NCI-H1105 (cell line): Measurements from ENCODE around the gene LGSN.
"Not testable (repeated sequence)": the region's sequence is repeated elsewhere in the genome, so short reads cannot be mapped to it uniquely, and the experiment has no call there.

Experiments used
- DNase-seq: peaks from one replicate; lab custom pipeline; 2025; lab: John Stamatoyannopoulos, UW

Gene LGSN

GRCh38 chr6:63319939-63320338 is at the start of gene LGSN:
Gene LGSN (minus strand): TSS chr6:63319983. CDS start chr6:63319943, 40 bp downstream.
- DNase-seq, result no peak

- DNase-seq, result no peak
Observed at GRCh38 chr6:63368347-63368746, 48.6 kb upstream of the LGSN start.

DNA sequence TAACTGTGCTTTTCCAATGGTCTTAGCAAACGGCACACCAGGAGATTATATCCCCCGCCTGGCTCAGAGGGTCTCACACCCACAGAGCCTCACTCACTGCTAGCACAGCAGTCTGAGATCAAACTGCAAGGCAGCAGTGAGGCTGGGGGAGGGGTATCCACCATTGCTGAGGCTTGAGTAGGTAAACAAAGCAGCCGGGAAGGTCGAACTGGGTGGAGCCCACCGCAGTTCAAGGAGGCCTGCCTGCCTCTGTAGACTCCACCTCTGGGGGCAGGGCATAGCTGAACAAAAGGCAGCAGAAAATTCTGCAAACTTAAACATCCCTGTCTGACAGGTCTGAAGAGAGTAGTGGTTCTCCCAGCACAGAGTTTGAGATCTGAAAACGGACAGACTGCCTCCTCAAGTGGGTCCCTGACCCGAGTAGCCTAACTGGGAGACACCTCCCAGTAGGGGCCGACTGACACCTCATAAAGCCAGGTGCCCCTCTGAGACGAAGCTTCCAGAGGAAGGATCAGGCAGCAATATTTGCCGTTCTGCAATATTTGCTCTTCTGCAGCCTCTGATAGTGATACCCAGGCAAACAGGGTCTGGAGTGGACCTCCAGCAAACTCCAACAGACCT is 42.8 kb upstream of the LGSN start:
- DNase-seq, result not testable (repeated sequence)

DNA sequence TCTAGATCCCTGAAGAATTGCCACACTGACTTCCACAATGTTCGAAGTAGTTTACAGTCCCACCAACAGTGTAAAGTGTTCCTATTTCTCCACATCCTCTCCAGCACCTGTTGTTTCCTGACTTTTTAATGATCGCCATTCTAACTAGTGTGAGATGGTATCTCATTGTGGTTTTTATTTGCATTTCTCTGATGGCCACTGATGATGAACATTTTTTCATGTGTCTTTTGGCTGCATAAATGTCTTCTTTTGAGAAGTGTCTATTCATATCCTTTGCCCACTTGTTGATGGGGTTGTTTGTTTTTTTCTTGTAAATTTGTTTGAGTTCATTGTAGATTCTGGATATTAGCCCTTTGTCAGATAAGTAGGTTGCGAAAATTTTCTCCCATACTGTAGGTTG is 37.6 kb upstream of the LGSN start:
- not testable (repeated sequence) for DNase-seq

DNA sequence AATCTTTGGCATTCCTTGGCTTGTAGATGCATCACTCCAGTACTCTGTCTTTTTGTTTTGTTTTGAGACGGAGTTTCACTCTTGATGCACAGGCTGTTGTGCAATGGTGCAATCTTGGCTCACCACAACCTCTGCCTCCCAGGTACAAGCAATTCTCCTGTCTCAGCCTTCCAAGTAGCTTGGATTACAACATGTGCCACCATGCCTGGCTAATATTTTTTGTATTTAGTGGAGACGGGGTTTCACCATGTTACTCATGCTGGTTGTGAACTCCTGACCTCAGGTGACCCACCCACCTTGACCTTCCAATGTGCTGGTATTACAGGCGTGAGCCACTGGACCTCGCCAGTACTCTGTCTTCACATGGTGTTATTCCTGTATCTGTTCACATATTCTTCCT is 35.8 kb upstream of the LGSN start:
- DNase-seq, result no peak

GRCh38 chr6:63353286-63353630 is 33.5 kb upstream of the LGSN start:
- DNase-seq, result no peak

DNA sequence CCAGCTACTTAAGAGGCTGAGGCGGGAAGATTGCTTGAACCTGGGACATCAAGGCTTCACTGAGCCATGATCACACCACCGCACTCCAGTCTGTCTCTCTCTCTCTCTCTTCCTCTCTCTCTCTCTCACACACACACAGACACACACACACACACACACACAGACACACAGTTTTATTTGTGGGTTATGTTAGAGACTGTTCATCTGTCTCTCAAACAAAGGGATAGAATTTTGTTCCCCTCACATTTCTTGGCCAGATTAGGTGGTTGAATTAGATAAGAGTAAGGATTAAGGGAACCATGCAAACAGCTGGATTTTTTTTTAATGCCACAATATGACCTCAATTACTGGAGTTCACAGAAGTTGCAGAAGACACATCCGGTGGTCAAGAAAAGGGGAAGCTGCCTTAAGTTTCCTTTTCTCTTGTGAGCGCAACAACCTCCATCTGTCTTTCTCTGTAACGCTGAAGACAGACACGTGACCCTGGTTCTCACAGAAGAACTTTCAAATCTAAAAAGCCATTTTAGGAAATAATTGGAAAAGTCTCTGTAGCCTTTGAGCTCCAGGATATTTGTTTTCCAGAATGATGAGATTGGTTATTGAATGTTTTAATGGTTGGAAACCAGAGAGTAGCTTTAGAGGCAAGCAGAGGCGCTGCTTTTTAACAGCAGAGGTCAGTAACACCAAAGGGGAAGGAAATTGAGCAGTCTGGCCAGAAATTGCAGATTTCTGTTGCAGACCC is 32.9 kb upstream of the LGSN start:
- DNase-seq, result no peak

GRCh38 chr6:63352069-63352543 is 32.3 kb upstream of the LGSN start:
- no peak for DNase-seq

DNA sequence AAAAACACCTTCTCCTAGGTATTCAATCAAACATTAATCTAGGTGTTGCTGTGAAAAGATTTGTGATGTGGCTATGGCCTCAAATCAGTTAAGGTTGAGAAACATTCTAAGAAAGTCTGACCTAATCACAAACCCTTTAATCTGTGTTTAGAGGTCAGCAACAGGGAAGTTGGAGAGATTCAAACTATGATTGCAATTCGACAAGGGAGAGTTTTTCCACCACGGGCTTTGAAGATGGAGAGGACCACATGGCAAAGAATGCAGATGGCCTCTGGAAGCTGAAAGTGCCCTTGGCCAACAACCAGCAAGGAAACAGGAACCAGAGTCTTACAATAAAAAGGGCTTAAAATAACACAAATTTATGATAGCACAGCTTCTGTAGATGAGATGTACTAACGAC is 29.6 kb upstream of the LGSN start:
- no peak for DNase-seq

GRCh38 chr6:63348836-63349235 is 29.1 kb upstream of the LGSN start:
- DNase-seq, result no peak

GRCh38 chr6:63347599-63347998 is 27.8 kb upstream of the LGSN start:
- DNase-seq, result no peak

GRCh38 chr6:63346217-63346835 is 26.5 kb upstream of the LGSN start:
- no peak for DNase-seq

- DNase-seq, result no peak
Observed at GRCh38 chr6:63340351-63340750, 20.6 kb upstream of the LGSN start.

DNA sequence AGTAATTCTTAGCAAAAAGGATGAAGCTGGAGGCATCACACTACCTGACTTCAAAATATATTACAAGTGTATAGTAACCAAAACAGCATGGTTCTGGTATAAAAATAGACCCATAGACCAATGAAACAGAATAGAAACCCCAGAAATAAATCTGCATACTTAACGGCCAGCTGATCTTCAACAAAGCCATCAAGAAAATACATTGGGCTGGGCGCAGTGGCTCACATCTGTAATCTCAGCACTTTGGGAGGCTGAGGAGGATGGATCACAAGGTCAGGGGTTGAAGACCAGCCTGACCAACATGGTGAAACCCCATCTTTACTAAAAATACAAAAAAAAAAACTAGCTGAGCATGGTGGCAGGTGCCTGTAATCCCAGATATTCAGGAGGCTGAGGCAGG is 14.9 kb upstream of the LGSN start:
- DNase-seq, result not testable (repeated sequence)

GRCh38 chr6:63333440-63333839 is 13.7 kb upstream of the LGSN start:
- DNase-seq, result no peak

DNA sequence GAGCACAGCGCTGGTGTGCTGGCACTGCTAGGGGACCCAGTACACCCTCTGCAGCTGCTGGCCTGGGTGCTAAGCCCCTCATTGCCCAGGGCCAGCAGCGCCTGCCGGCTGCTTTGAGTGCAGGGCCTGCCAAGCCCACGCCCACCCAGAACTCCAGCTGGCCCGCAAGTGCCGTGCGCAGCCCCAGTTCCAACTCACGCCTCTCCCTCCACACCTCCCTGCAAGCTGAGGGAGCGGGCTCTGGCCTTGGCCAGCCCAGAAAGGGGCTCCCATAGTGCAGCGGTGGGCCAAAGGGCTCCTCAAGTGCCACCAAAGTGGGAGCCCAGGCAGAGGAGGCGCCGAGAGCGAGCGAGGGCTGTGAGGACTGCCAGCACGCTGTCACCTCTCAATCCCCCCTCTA is 6.8 kb upstream of the LGSN start:
- DNase-seq, result not testable (repeated sequence)

DNA sequence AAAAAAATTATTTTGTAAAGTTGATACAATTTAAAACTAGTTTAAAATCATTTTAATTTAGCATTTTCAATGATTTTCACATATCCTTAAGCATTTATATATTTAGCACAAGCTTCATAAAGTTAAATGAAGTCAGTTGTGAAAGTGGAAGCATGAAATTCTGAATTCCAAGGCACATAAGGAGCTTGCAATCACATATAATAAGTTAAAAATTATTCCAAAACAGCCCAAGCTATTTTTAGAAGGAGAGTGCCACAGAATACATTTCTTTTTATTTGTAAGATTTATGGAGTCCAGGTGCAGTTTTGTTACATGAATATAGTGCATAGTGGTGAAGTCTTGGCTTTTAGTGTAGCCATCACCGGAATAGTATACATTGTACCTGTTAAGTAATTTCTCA is 3.2 kb upstream of the LGSN start:
- no peak for DNase-seq

- no peak for DNase-seq
Observed at GRCh38 chr6:63321821-63322220, 2.0 kb upstream of the LGSN start.

GRCh38 chr6:63317641-63318040 is 2.1 kb downstream of the LGSN start:
- DNase-seq, result no peak

DNA sequence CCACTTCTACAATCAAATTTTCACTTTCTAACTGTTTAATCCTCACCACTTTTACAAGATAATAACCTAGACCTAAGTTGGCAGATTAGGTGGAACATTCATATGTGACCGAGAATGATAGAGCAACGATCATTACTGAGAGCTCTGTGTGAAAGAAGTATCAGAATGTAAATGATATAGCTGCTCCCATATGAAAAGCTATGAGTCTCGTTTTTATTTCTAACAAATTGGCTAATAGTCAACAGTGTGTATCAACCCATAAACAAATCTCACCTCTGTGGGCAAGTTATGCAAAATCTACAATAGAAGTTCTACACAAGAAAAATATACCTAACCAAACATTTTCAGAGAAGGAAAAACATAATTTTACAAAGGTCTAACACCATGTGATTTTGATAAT is 3.7 kb downstream of the LGSN start:
- no peak for DNase-seq

DNA sequence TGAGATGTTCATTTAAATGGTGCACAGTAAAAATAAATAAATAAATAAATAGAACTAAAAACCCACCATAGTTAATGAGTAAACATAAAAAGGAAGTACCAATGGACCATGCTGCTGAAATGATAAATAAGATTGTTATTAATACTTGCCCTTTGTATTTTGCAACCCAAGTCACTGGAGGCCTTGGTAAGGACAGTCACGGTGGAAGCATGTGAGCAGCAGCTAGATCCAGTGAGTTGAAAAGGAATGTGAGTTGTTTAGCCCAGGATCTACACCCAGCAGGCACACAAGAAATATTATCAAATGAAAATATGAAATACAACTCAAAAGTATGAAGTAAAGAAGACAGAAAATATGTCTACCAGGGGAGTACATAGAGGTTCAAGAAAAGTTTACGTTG is 6.7 kb downstream of the LGSN start:
- no peak for DNase-seq

GRCh38 chr6:63307581-63308246 is 12.1 kb downstream of the LGSN start:
- no peak for DNase-seq

GRCh38 chr6:63306420-63306819 is 13.4 kb downstream of the LGSN start:
- no peak for DNase-seq
